Measurements from ENCODE around the gene KRTAP20-3.

KRTAP20-3 gene

GRCh38 chr21:30628109-30628508, 14.6 kb upstream of the KRTAP20-3 start:
- H2AFZ ChIP-seq (ENCODE audit: insufficient read depth, low read length, poor library complexity), result no peak overlapping the region
- no peak overlapping the region for H3K4me2 ChIP-seq (ENCODE audit: low read length)
- no peak for DNase-seq
- no peak overlapping the region for H3K27ac ChIP-seq (ENCODE audit: low read depth, low read length)
- H3K18ac ChIP-seq (ENCODE audit: low read length), result no peak overlapping the region
- no peak overlapping the region for H3K4ac ChIP-seq (ENCODE audit: low read depth, low read length)
- WGBS (ENCODE audit: extremely low coverage, insufficient coverage, insufficient read length), result no CpG with 5 or more reads among the region's 4 CpGs
- H3K36me3 ChIP-seq (ENCODE audit: control insufficient read depth in 1 of 2, insufficient read depth in 2 of 2, low read length in 2 of 2), result no peaks in the 10 kb centered on the region
- H2AK5ac ChIP-seq (ENCODE audit: low read length), result no peak overlapping the region
- H3K79me2 ChIP-seq (ENCODE audit: control insufficient read depth, insufficient read depth, low read length, poor library complexity), result no peaks in the 10 kb centered on the region
- no peak overlapping the region for H3K14ac ChIP-seq (ENCODE audit: low read length)
- H2BK12ac ChIP-seq (ENCODE audit: low read length), result no peak overlapping the region
- no peak overlapping the region for H4K8ac ChIP-seq (ENCODE audit: low read depth, low read length)
- H4K12ac ChIP-seq (ENCODE audit: low read depth, low read length), result no peak overlapping the region
- no peaks in the 10 kb centered on the region for H3K4me1 ChIP-seq (ENCODE audit: control insufficient read depth in 1 of 2, insufficient read depth in 2 of 2, low read length in 2 of 2)
- H3K23ac ChIP-seq (ENCODE audit: low read length), result no peak overlapping the region
- H3K9ac ChIP-seq (ENCODE audit: low read length), result no peak overlapping the region
- no peaks in the 10 kb centered on the region for H3K27me3 ChIP-seq (ENCODE audit: insufficient read depth, low read length)
- no peak overlapping the region for H4K91ac ChIP-seq (ENCODE audit: low read depth, low read length)
- H3K4me3 ChIP-seq (ENCODE audit: low read depth, low read length), result no peak overlapping the region
- no peak overlapping the region for H2BK120ac ChIP-seq (ENCODE audit: insufficient read depth, low read length, poor library complexity)
- peaks cover 1% of the 10 kb centered on the region for H3K9me3 ChIP-seq (ENCODE audit: insufficient read depth, low read depth, low read length)
- H3K79me1 ChIP-seq (ENCODE audit: low read length), result no peaks in the 10 kb centered on the region
- no peak overlapping the region for H2BK5ac ChIP-seq (ENCODE audit: low read depth, low read length, poor library complexity)

DNA sequence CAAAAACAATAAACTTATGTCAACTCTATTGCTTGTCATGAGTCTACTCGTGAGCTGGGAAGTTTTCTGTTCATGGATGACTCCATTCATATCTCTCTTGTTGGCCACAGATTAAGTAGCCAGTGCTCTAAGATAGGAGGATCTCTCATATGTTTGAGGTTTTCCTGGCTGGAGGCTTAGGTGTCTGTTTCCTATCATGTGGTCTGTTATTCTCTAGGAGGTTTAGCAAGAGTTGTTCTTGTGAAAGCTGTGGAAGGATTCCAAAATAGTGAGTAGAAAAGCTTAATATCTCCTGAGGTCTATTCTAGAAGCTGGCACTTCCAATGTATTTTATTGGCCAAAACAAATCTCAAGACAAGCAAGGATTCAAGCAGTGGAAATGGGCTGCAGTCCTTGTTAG, 13.5 kb upstream of the KRTAP20-3 start:
- Histone ChIP-seq H4K91ac (ENCODE audit: low read depth, low read length) (no peak overlapping the region), H3K18ac (ENCODE audit: low read length) (no peak overlapping the region), H3K23ac (ENCODE audit: low read length) (no peak overlapping the region), H3K79me1 (ENCODE audit: low read length) (no peaks in the 10 kb centered on the region), H4K12ac (ENCODE audit: low read depth, low read length) (no peak overlapping the region), H2BK12ac (ENCODE audit: low read length) (no peak overlapping the region), H2BK5ac (ENCODE audit: low read depth, low read length, poor library complexity) (no peak overlapping the region), H3K4me1 (ENCODE audit: control insufficient read depth in 1 of 2, insufficient read depth in 2 of 2, low read length in 2 of 2) (no peaks in the 10 kb centered on the region), H3K79me2 (ENCODE audit: control insufficient read depth, insufficient read depth, low read length, poor library complexity) (no peaks in the 10 kb centered on the region), H3K9ac (ENCODE audit: low read length) (no peak overlapping the region), H4K8ac (ENCODE audit: low read depth, low read length) (no peak overlapping the region), H3K27me3 (ENCODE audit: insufficient read depth, low read length) (no peaks in the 10 kb centered on the region), H3K27ac (ENCODE audit: low read depth, low read length) (no peak overlapping the region), H3K14ac (ENCODE audit: low read length) (no peak overlapping the region), H3K4ac (ENCODE audit: low read depth, low read length) (no peak overlapping the region), H3K4me2 (ENCODE audit: low read length) (no peak overlapping the region), H3K9me3 (ENCODE audit: insufficient read depth, low read depth, low read length) (no peaks in the 10 kb centered on the region), H2AFZ (ENCODE audit: insufficient read depth, low read length, poor library complexity) (no peak overlapping the region), H2AK5ac (ENCODE audit: low read length) (no peak overlapping the region), H2BK120ac (ENCODE audit: insufficient read depth, low read length, poor library complexity) (no peak overlapping the region), H3K4me3 (ENCODE audit: low read depth, low read length) (no peak overlapping the region), H3K36me3 (ENCODE audit: control insufficient read depth in 1 of 2, insufficient read depth in 2 of 2, low read length in 2 of 2) (no peaks in the 10 kb centered on the region)
- no CpG with 5 or more reads among the region's 1 CpG for WGBS (ENCODE audit: extremely low coverage, insufficient coverage, insufficient read length)
- DNase-seq, result no peak

DNA sequence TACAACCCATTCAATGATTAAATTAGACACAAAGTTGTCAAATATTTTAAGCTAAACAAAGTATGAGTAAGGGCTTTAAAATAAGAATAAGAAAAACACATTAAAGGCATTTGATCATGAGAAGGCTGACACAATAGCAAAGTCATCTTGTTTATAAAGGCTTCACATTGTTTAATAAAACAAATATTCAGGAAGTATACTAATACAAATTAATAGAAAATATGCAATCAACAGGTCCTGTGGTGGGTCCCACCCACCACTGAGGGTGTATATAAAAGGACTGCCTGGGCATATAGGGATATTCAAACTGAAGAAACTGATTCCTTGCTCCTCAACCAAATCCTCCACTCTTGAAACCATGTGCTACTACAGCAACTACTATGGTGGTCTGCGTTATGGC, 7.8 kb upstream of the KRTAP20-3 start, which contains the start of gene KRTAP20-2:
KRTAP20-2 (plus strand) TSS at position 301 of the 400 bp plus-strand sequence; CDS start at position 359, 58 bp downstream.
- no CpG with 5 or more reads among the region's 1 CpG for WGBS (ENCODE audit: extremely low coverage, insufficient coverage, insufficient read length)
- Histone ChIP-seq H4K12ac (ENCODE audit: low read depth, low read length) (no peak within 1 kb of the TSS), H3K27ac (ENCODE audit: low read depth, low read length) (no peak within 1 kb of the TSS)

GRCh38 chr21:30638686-30639085, 4.0 kb upstream of the KRTAP20-3 start:
- Histone ChIP-seq H3K36me3 (ENCODE audit: control insufficient read depth in 1 of 2, insufficient read depth in 2 of 2, low read length in 2 of 2) (no peaks in the 10 kb centered on the region), H3K9me3 (ENCODE audit: insufficient read depth, low read depth, low read length) (no peaks in the 10 kb centered on the region), H3K9ac (ENCODE audit: low read length) (no peak overlapping the region), H3K18ac (ENCODE audit: low read length) (no peak overlapping the region), H3K23ac (ENCODE audit: low read length) (no peak overlapping the region), H2AK5ac (ENCODE audit: low read length) (no peak overlapping the region), H2BK120ac (ENCODE audit: insufficient read depth, low read length, poor library complexity) (no peak overlapping the region), H3K79me2 (ENCODE audit: control insufficient read depth, insufficient read depth, low read length, poor library complexity) (no peaks in the 10 kb centered on the region), H2AFZ (ENCODE audit: insufficient read depth, low read length, poor library complexity) (no peak overlapping the region), H3K14ac (ENCODE audit: low read length) (no peak overlapping the region), H2BK12ac (ENCODE audit: low read length) (no peak overlapping the region), H3K4me2 (ENCODE audit: low read length) (no peak overlapping the region), H2BK5ac (ENCODE audit: low read depth, low read length, poor library complexity) (no peak overlapping the region), H3K79me1 (ENCODE audit: low read length) (no peaks in the 10 kb centered on the region), H3K4me1 (ENCODE audit: control insufficient read depth in 1 of 2, insufficient read depth in 2 of 2, low read length in 2 of 2) (no peaks in the 10 kb centered on the region), H4K12ac (ENCODE audit: low read depth, low read length) (no peak overlapping the region), H3K27me3 (ENCODE audit: insufficient read depth, low read length) (no peaks in the 10 kb centered on the region), H3K27ac (ENCODE audit: low read depth, low read length) (no peak overlapping the region), H3K4ac (ENCODE audit: low read depth, low read length) (no peak overlapping the region), H4K91ac (ENCODE audit: low read depth, low read length) (no peak overlapping the region), H3K4me3 (ENCODE audit: low read depth, low read length) (no peak overlapping the region), H4K8ac (ENCODE audit: low read depth, low read length) (no peak overlapping the region)
- DNase-seq, result no peak
- WGBS (ENCODE audit: extremely low coverage, insufficient coverage, insufficient read length), result no CpG with 5 or more reads among the region's 3 CpGs

More for the DNA sequence above, 7.8 kb upstream of the KRTAP20-3 start, which contains the start of gene KRTAP20-2:
- Histone ChIP-seq H3K18ac (ENCODE audit: low read length) (no peak within 1 kb of the TSS), H2BK120ac (ENCODE audit: insufficient read depth, low read length, poor library complexity) (no peak within 1 kb of the TSS), H3K4me3 (ENCODE audit: low read depth, low read length) (no peak within 1 kb of the TSS), H3K9ac (ENCODE audit: low read length) (no peak within 1 kb of the TSS), H3K79me2 (ENCODE audit: control insufficient read depth, insufficient read depth, low read length, poor library complexity) (no peaks in the 10 kb centered on the region), H3K23ac (ENCODE audit: low read length) (no peak within 1 kb of the TSS), H3K4me1 (ENCODE audit: control insufficient read depth in 1 of 2, insufficient read depth in 2 of 2, low read length in 2 of 2) (no peaks in the 10 kb centered on the region), H3K9me3 (ENCODE audit: insufficient read depth, low read depth, low read length) (no peaks in the 10 kb centered on the region), H3K14ac (ENCODE audit: low read length) (no peak within 1 kb of the TSS), H2AK5ac (ENCODE audit: low read length) (no peak within 1 kb of the TSS), H3K27me3 (ENCODE audit: insufficient read depth, low read length) (no peaks in the 10 kb centered on the region), H3K36me3 (ENCODE audit: control insufficient read depth in 1 of 2, insufficient read depth in 2 of 2, low read length in 2 of 2) (no peaks in the 10 kb centered on the region), H3K4ac (ENCODE audit: low read depth, low read length) (no peak within 1 kb of the TSS), H3K79me1 (ENCODE audit: low read length) (no peaks in the 10 kb centered on the region), H3K4me2 (ENCODE audit: low read length) (no peak within 1 kb of the TSS), H2BK12ac (ENCODE audit: low read length) (no peak within 1 kb of the TSS), H4K91ac (ENCODE audit: low read depth, low read length) (no peak within 1 kb of the TSS), H2BK5ac (ENCODE audit: low read depth, low read length, poor library complexity) (no peak within 1 kb of the TSS), H2AFZ (ENCODE audit: insufficient read depth, low read length, poor library complexity) (no peak within 1 kb of the TSS), H4K8ac (ENCODE audit: low read depth, low read length) (no peak within 1 kb of the TSS)
- no peak for DNase-seq

Measured in trophoblast cell (in vitro differentiated cells and primary cell).